Stimulated activated CD4-positive, alpha-beta T cell treated with anti-CD3 and anti-CD28 coated beads, Interleukin-1b, Interleukin-23, amount 100 ng/mL, for 1 hour (primary cell): Measurements from ENCODE around the gene RIC8A.

Experiments used
- DNase-seq, 2 donors: peaks; one replicate each; pipeline ENCODE4 v3.0.0-alpha.2; 2020; ENCODE audit warnings: low read depth in 2 of 2

RIC8A gene

GRCh38 chr11:203945-204586, 3.4 kb upstream of the RIC8A start:
- DNase-seq: no peak

DNA sequence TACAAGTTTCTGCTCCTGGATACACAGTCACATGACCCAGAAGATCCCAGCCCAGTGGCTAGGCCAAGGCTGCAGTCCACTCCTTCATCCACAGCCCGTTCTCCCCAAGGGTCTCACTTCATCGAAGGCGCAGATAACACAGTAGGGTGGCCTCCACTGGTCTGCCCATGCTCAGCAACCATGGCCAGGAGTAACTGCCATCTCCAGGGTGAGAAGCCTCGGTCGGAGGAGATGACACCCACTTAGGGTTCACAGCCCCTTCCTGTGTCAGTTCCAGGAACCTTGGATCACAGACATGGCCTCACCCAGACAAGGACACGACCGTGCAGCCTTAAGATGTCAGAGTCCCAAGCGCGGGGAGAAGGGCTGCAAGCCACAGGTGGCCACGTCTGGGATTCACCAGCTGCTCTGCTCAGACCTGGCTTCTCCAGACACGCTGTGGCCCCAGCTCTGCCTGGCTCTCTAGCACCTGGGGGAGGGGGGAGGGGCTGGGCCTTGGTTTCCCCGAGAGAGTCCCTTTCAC, 2.9 kb upstream of the RIC8A start:
- DNase-seq: no peak

- DNase-seq: no peak
Measured at GRCh38 chr11:205221-206001, 2.1 kb upstream of the RIC8A start.

DNA sequence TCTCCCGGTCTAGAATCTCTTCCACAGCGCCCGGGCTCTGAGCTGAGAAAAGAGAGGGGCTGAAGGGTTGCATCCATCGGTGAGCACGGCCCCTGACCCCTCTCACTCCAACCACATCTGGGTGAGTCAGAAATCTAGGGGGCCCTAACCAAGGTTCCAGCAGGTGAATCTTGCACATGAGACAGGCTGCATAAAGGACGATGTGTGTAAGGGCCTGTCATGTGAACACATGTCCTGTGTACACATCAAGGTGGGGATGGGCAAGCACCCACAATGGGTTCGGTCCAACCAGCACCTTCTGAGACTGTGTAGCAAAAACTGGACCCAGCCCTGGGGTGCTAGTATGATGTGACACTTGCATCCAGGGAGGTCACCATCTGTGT, 1.5 kb upstream of the RIC8A start:
- DNase-seq: no peak

GRCh38 chr11:206526-207207, 841 bp upstream of the RIC8A start:
- DNase-seq: no peak

GRCh38 chr11:207863-208180, 314 bp downstream of the RIC8A start:
- no peak for DNase-seq

DNA sequence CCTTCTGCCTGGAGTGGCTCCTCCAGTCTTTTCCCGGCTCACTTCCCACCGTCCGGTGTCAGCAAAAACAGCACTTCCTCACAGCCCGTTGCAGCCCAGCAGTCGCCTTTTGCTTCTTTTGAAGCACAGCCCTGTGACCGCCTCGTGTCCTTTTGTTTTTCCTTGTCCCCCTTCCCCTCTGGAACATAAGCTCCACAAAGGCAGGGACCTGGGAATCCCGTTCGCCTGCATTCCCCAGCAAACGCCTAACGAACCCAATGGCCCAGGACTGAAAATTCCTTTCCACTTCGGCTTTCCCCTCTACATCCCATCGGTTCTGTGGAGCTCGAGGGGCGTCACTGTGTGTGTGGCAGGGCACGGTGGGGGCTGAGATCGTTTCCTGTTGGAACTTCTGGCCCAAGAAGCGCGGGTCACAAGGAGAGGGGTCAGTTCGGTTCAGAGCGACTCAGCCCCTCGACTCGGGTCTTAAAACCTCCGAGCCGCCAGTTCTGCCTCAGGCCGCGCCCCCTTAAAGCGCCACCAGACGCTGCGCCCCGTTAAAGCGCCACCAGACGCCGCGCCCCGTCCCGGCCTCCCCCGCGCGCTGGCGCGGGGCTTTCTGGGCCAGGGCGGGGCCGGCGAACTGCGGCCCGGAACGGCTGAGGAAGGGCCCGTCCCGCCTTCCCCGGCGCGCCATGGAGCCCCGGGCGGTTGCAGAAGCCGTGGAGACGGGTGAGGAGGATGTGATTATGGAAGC, 841 bp downstream of the RIC8A start:
- DNase-seq: peak; percentile 54 to 62

DNA sequence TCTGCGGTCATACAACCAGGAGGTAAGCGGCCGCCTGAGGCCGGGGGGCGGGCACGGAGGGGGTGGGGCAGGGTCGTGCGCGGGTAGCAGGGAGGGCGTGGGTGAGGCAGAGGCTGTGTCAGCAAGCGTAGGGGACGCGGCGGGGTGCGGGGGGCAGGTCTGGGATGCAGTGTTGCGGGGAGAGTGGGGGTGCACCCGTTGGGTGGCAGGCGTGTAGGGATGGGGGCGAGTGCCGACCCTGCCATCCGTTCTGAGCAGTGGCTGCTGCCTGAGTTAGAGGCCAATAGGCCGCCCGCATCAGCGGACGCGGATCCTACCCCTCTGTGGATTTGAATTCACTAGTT, 1.4 kb downstream of the RIC8A start:
- no peak for DNase-seq

- DNase-seq: no peak
Measured at GRCh38 chr11:209275-210121, 2.0 kb downstream of the RIC8A start.

DNA sequence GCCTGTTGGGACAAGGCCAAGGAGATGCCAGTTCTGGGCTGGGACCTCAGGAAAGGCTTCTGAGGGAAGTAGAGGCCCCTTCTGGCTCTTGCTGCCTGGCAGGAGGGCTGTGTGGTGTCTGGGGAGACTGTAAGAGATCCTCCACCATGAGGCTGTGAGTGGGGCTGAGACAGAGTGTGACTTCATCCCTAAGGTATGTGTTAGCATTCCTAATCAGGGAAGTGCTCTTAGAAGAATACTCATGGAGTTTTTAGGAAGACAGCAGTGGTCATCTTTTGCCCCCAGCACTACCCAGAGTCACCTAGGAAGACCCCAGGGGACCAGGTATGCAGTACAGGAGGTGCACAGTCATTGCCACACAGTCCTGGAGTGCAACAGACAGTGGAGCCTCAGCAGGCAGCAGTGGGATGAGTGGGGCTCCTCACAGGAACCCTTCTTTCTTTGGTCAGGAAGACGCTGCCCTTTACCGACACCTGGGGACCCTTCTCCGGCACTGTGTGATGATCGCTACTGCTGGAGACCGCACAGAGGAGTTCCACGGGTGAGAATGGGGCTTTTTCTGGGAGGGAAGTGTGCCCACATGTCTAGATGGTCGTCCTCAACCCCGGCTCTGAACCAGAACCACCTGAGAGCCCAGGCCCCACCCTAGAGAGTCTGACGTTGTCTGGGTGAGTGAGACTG, 2.8 kb downstream of the RIC8A start:
- no peak for DNase-seq

GRCh38 chr11:210803-211180, 3.3 kb downstream of the RIC8A start:
- DNase-seq: no peak

- DNase-seq: no peak
Measured at GRCh38 chr11:211295-211694, 3.8 kb downstream of the RIC8A start.

- no peak for DNase-seq
Measured at GRCh38 chr11:211741-212140, 4.2 kb downstream of the RIC8A start.

- no peak for DNase-seq
Measured at GRCh38 chr11:212150-213100, 4.9 kb downstream of the RIC8A start.

- no peak for DNase-seq
Measured at GRCh38 chr11:213111-213510, 5.6 kb downstream of the RIC8A start.

DNA sequence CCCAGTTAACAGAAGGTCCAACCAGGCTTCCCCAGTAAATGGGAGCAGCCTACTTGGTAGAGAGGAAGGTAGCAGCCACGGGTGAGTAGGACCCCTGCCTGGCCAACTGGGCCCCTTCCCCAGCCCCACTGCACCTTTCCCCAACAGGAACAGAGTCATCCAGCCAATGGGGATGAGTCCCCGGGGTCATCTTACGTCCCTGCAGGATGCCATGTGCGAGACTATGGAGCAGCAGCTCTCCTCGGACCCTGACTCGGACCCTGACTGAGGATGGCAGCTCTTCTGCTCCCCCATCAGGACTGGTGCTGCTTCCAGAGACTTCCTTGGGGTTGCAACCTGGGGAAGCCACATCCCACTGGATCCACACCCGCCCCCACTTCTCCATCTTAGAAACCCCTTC, 6.6 kb downstream of the RIC8A start:
- DNase-seq: no peak

GRCh38 chr11:215581-216037, 8.1 kb downstream of the RIC8A start:
- no peak for DNase-seq

- no peak for DNase-seq
Measured at GRCh38 chr11:216081-216974, 8.8 kb downstream of the RIC8A start.

DNA sequence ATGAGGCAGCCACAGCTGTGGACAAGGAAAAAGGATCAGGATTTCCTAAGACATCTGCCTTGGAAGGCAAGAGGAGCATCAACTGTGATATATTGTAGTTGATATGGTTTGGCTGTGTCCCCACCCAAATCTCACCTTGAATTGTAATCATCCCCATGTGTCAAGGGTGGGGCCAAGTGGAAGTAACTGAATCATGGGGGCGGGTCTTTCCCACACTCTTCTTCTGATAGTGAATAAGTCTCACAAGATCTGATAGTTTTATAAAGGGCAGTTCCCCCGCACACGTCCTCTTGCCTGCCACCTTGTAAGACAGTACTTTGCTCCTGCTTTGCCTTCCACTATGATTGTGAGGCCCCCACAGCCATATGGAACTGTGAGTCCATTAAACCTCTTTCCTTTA, 10.2 kb downstream of the RIC8A start:
- DNase-seq: no peak
